ENCODE results near the gene DPEP1. TPM values are rescaled to one million over a fixed set of nuclear protein-coding genes. Genes with fewer than 3 reads are reported as not detected.
"Not testable (repeated sequence)": the region's sequence is repeated elsewhere in the genome, so short reads cannot be mapped to it uniquely, and the experiment has no call there.

DPEP1 gene
- total RNA-seq, 1 donor = not detected

DNA sequence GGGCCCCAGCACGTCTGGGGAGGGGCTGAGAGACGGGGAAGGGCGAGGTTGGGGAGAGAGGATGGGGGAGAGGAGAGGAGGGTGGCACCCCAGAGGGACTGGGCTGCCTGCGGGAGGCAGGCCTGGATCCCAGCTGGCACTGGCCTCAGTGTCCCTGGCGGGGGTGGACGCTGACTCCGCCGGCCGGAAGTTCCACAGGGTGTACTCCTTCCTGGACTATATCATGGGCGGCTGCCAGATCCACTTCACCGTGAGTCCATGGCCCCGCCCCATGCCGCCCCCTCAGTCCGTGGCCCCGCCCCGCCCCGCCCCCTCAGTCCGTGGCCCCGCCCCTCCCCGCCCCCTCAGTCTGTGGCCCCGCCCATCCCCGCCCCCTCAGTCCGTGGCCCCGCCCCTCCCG is 26.6 kb upstream of the DPEP1 start:
- no peaks in the 10 kb centered on the region for H3K27me3 ChIP-seq (ENCODE audit: insufficient read depth, low read length)
- no peaks in the 10 kb centered on the region for H3K4me1 ChIP-seq (ENCODE audit: insufficient read depth, low read length)
- H3K9me3 ChIP-seq (ENCODE audit: low read depth, low read length) = no peaks in the 10 kb centered on the region
- no peak overlapping the region for H3K4me3 ChIP-seq (ENCODE audit: low read length)

DNA sequence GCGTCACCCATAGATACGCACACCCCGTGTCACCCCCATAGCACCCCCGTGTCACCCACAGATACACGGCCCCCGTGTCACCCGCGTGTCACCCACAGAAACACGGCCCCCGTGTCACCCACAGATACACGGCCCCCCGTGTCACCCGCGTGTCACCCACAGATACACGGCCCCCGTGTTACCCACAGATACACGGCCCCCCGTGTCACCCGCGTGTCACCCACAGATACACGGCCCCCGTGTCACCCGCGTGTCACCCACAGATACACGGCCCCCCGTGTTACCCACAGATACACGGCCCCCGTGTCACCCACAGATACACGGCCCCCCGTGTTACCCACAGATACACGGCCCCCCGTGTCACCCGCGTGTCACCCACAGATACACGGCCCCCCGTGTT is 25.8 kb upstream of the DPEP1 start:
- not testable (repeated sequence) for H3K4me3 ChIP-seq (ENCODE audit: low read length); H3K4me1 ChIP-seq (ENCODE audit: insufficient read depth, low read length); H3K9me3 ChIP-seq (ENCODE audit: low read depth, low read length); H3K27me3 ChIP-seq (ENCODE audit: insufficient read depth, low read length)

DNA sequence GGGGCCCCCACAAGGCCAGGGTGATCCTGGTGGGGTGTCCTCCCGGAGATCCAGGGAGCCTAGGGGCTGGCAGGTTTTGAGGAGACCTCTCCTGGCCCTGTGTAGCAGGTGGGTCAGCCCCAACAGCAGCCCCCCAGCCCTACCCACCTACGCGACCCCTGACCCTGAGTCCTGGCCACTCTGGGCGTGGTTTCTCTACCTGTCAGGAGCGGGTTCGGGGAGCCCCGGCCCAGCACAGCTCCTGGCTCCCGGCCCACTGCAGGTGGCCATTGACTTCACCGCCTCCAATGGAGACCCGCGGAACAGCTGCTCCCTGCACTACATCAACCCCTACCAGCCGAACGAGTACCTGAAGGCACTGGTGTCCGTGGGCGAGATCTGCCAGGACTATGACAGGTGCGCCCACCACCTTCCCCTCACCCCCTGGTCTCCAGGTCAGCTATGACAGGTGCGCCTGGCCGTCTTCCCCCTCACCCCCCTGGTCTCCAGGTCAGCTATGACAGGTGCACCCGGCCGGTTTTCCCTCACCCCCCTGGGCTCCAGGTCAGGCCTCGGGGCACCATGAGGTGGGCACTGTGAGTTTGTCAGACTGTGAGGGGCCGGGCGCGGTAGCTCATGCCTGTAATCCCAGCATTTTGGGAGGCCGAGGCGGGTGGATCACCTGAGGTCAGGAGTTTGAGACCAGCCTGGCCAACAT is 24.9 kb upstream of the DPEP1 start:
- no peaks in the 10 kb centered on the region for H3K27me3 ChIP-seq (ENCODE audit: insufficient read depth, low read length)
- no peak overlapping the region for H3K4me3 ChIP-seq (ENCODE audit: low read length)
- H3K4me1 ChIP-seq (ENCODE audit: insufficient read depth, low read length) = peaks cover 3% of the 10 kb centered on the region
- H3K9me3 ChIP-seq (ENCODE audit: low read depth, low read length) = no peaks in the 10 kb centered on the region

DNA sequence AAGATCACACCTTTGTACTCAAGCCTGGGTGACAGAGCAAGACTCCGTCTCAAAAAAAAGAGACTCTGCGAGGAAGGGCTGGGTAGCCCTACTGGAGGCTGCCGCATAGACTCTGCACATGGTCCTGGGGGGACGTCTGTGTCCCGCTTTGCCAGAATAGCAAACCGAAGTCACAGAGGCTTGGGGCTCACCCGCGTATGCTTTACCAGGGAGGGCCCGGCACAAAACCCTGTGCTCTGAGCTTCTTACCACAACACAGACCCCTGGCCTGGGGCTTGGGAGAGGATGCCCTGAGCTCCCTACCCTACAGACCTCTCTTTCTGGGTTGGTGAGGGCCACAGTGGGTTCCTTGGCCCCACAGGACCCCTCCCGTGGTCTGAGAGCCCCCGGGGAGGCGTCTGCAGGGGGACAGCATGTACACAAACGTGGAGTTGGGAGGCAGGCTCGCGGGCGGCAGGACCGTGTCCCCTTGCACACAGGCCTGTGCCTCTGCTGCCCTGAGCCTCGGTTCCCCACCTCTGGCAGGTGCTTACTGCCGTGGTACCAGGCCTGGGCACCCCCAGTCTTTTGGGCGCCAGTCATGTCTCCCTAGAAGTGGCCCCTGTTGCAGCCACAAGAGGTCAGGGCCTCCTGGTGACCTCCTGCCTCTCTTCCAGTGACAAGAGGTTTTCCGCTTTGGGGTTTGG is 24.1 kb upstream of the DPEP1 start:
- H3K27me3 ChIP-seq (ENCODE audit: insufficient read depth, low read length) = no peaks in the 10 kb centered on the region
- no peak overlapping the region for H3K4me3 ChIP-seq (ENCODE audit: low read length)
- peaks cover 5% of the 10 kb centered on the region for H3K4me1 ChIP-seq (ENCODE audit: insufficient read depth, low read length)
- H3K9me3 ChIP-seq (ENCODE audit: low read depth, low read length) = no peaks in the 10 kb centered on the region

DNA sequence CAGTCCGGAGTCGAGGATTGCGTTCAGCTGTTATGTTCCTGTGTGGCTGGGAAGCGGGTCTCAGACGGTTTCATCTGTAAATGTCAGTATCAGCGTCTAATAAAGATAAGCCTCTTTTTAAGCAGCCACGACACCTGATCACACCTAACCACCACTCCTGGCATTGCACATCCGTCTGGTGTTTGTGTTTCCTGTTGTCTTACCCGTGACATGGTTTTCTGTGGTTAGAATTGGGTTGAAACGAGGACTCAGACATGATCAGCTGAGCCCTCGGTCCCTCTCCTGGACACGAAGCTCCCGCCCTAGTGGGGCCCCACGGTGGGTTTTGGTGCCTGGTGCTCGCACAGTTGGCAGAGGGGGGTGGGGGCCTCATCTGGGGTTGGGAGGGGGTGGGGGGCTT is 19.6 kb upstream of the DPEP1 start:
- H3K27me3 ChIP-seq (ENCODE audit: insufficient read depth, low read length) = no peaks in the 10 kb centered on the region
- H3K4me1 ChIP-seq (ENCODE audit: insufficient read depth, low read length) = peaks cover 5% of the 10 kb centered on the region
- no peaks in the 10 kb centered on the region for H3K9me3 ChIP-seq (ENCODE audit: low read depth, low read length)
- H3K4me3 ChIP-seq (ENCODE audit: low read length) = no peak overlapping the region

DNA sequence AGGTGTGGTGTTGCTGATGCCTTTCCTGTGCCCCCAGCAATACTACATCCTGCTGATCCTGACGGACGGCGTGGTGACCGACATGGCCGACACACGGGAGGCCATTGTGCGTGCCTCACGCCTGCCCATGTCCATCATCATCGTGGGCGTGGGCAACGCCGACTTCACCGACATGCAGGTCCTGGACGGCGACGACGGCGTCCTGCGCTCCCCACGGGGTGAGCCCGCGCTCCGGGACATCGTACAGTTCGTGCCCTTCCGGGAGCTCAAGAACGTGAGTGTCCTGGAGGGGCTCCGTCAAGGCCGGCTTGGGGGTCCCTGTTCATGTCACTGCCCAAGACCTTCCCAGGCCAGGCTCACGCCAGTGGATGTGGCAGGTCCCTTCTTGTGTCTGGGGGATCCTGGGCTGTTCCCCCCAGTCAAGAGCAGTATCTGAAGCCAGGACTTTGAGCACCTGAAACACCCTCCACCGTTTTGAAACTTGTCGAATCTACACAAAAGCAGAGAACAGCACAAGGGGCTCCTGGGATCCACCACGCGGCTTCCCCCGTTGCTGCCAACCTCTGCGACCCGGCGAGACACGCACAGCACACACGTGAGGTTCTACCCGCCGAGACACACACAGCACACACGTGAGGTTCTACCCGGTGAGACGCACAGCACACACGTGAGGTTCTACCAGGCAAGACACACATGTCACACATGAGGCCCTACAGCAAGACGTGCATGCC is 17.9 kb upstream of the DPEP1 start:
- no peaks in the 10 kb centered on the region for H3K27me3 ChIP-seq (ENCODE audit: insufficient read depth, low read length)
- no peaks in the 10 kb centered on the region for H3K9me3 ChIP-seq (ENCODE audit: low read depth, low read length)
- H3K4me3 ChIP-seq (ENCODE audit: low read length) = no peak overlapping the region
- H3K4me1 ChIP-seq (ENCODE audit: insufficient read depth, low read length) = peaks cover 5% of the 10 kb centered on the region

DNA sequence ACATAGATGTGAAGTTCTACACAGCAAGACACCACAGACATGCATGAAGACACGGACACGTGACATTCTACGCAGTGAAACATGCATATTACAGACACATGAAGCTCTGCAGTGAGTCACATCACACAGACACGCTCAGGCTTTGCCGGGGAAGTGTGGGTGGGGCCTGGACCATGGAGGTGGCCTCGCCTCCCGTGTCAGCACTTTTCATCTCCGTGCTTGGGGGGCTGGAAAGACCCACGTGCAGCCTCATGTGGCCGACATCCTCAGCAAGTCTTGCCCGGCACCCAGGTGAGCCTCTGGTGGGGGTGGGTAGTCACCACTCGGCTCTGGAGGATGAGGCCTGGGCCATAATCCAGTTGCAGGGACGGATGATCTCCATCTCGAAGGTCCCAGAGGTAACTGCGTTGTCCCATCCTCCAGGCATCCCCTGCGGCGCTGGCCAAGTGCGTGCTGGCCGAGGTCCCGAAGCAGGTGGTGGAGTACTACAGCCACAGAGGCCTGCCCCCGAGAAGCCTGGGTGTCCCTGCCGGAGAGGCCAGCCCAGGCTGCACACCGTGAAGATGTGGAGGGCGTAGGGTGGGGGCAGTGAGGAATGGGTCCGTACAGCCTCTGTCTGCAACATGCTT is 17.3 kb upstream of the DPEP1 start:
- Histone ChIP-seq H3K4me1 (ENCODE audit: insufficient read depth, low read length) (peaks cover 5% of the 10 kb centered on the region), H3K9me3 (ENCODE audit: low read depth, low read length) (no peaks in the 10 kb centered on the region), H3K27me3 (ENCODE audit: insufficient read depth, low read length) (no peaks in the 10 kb centered on the region), H3K4me3 (ENCODE audit: low read length) (no peak overlapping the region)

DNA sequence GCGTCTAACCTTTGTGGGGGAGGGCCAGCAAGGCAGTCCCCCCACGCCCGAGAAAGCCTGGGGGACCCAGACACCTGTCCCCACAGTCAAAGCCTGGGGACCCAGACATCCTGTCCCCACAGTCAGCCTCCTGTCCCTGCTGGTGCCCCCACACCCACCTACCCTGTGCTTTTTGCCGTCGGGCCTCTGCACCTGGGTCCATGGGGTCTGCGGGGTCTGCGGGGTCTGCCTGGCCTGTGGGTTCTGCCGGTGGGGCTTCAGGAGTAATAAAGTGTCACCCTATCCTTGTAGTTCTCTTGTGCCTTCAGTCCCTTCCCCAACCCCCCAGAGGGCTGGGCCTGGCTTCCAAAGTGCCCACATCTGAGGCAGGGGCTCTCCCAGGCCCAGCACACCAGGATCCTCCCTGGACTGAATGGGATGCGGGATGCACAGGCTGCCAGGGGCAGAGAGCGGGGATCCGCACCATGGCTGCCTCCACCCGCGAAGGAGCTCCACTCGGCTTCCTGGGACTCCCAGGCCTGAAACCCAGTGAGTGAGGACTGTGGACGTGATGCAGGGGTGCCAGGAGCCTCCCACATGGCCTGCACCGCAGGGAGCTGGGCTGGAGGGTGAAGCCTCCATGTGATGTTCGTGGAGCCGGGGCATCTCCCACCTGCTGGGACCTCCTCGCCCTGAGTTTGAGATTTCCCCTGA is 16.3 kb upstream of the DPEP1 start:
- no peaks in the 10 kb centered on the region for H3K27me3 ChIP-seq (ENCODE audit: insufficient read depth, low read length)
- H3K4me1 ChIP-seq (ENCODE audit: insufficient read depth, low read length) = peaks cover 5% of the 10 kb centered on the region
- no peaks in the 10 kb centered on the region for H3K9me3 ChIP-seq (ENCODE audit: low read depth, low read length)
- H3K4me3 ChIP-seq (ENCODE audit: low read length) = no peak overlapping the region

DNA sequence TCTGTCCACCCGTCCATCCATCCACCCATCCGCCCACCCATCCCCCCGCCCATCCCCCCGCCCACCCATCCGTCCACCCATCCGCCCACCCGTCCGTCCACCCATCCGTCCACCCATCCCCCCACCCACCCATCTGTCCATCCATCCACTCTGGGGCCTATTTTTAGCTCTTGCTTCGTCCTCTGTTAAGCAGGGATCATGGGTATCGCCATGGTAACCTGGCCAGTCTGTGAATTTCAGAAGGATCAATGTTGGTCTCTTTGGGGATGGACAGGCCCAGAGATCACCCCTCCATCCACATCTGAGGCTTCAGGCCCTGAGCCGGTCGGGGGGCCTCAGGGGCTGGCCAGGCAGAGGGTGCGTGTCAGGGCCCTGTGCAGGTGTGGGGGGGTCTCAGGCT is 15.2 kb upstream of the DPEP1 start:
- Histone ChIP-seq H3K9me3 (ENCODE audit: low read depth, low read length) (no peaks in the 10 kb centered on the region), H3K27me3 (ENCODE audit: insufficient read depth, low read length) (no peaks in the 10 kb centered on the region), H3K4me1 (ENCODE audit: insufficient read depth, low read length) (peaks cover 15% of the 10 kb centered on the region), H3K4me3 (ENCODE audit: low read length) (no peak overlapping the region)

DNA sequence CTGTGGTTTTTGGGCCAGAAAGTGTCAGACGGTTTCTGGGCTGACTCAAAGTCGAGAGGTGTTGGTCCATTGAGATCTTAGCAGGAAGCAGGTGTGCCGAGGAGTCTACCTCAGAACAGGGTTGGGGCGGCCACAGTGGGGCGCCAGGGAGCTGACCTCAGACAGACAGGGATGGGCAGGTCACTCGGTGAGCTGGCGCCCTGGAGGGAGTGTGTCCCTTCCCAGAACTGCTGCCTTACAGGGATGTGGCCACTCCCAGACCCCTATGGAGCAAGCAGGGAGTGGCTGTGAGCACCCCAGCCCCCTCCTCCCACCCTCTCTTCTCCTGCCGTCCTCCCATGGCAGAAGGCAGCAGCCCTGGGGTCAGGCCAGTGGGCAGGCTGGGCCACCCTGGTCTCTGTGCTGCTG is 14.0 kb upstream of the DPEP1 start:
- Histone ChIP-seq H3K4me1 (ENCODE audit: insufficient read depth, low read length) (peaks cover 10% of the 10 kb centered on the region), H3K27me3 (ENCODE audit: insufficient read depth, low read length) (no peaks in the 10 kb centered on the region), H3K4me3 (ENCODE audit: low read length) (no peak overlapping the region), H3K9me3 (ENCODE audit: low read depth, low read length) (no peaks in the 10 kb centered on the region)

DNA sequence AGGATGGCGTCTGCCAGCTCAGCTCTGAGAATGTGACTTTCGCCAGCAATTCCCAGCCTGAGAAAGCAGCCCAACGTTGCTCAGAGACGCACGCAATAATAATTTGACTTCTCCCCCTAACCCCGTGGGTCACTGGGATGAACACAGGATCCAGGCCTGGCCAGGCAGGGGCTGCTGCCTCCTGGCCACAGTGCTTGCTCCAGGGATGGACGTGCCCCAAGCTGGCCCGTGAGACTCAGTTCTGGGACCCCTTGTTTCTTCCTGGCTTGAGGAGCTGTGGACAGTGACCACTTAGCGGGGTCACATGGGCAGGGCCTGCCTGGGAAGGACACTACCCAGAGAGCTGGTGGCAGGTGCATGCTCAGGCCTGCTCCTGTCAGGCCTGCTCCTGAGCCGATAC is 13.5 kb upstream of the DPEP1 start:
- H3K9me3 ChIP-seq (ENCODE audit: low read depth, low read length) = no peaks in the 10 kb centered on the region
- H3K4me3 ChIP-seq (ENCODE audit: low read length) = no peak overlapping the region
- no peaks in the 10 kb centered on the region for H3K27me3 ChIP-seq (ENCODE audit: insufficient read depth, low read length)
- peaks cover 10% of the 10 kb centered on the region for H3K4me1 ChIP-seq (ENCODE audit: insufficient read depth, low read length)

DNA sequence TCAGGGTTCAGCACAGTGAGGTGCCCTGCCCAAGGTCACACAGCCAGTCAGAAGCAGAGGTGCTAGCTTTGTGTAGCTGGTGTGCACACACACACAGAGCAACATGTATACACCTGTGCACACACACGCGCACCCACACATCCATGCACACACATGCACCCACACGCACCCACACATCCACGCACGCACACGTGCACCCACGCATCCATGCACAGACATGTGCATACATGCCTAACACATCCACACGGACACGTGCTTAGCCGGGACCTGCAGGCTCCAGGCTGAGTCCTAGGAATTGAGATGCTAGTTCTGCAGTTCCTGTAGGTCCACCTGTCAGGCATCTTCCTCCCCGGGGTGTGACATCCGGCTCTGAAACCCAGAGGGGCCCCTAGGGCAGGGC is 13.0 kb upstream of the DPEP1 start:
- no peaks in the 10 kb centered on the region for H3K27me3 ChIP-seq (ENCODE audit: insufficient read depth, low read length)
- no peaks in the 10 kb centered on the region for H3K9me3 ChIP-seq (ENCODE audit: low read depth, low read length)
- peaks cover 10% of the 10 kb centered on the region for H3K4me1 ChIP-seq (ENCODE audit: insufficient read depth, low read length)

DNA sequence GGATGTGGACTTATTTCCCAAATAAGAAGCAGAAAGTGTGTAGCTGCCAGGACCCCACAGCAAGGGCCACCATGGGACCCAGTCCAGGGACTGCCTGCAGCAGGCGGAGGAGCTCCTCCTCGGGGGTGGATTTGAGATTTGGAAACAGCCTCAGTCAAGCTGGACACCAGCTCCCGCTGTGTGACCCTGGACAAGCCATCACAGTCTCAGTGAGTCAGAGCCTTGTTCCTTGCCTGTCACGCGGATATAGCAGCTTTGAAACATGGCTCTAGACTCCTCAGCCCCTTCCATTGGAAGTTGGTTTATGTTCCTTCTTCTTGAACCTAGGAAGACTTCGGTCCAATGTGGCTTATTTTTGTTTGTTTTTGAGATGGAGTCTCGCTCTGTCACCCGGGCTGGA is 12.5 kb upstream of the DPEP1 start:
- Histone ChIP-seq H3K9me3 (ENCODE audit: low read depth, low read length) (no peaks in the 10 kb centered on the region), H3K27me3 (ENCODE audit: insufficient read depth, low read length) (no peaks in the 10 kb centered on the region), H3K4me1 (ENCODE audit: insufficient read depth, low read length) (peaks cover 10% of the 10 kb centered on the region), H3K4me3 (ENCODE audit: low read length) (no peak overlapping the region)

More for the DNA sequence above, 13.0 kb upstream of the DPEP1 start:
- H3K4me3 ChIP-seq (ENCODE audit: low read length) = no peak overlapping the region

DNA sequence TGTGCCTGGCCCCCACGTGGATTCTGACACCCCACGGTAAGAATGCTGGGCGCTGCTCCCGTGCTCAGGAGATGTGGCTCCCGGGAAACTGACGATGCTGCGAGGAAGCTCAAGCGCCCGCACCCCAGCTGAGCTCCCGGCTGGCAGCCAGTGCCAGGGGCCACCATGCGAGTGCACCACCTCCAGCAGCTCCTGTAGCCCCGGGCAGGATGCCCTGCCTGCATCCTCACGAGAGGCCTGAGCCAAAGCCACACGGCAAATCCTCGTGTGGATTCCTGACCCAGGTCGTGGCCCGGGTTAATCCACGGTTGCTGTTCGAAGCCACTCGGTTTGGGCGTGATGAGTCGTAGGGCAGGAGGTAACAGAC is 11.6 kb upstream of the DPEP1 start:
- Histone ChIP-seq H3K27me3 (ENCODE audit: insufficient read depth, low read length) (no peaks in the 10 kb centered on the region), H3K4me1 (ENCODE audit: insufficient read depth, low read length) (peaks cover 10% of the 10 kb centered on the region), H3K4me3 (ENCODE audit: low read length) (no peak overlapping the region), H3K9me3 (ENCODE audit: low read depth, low read length) (no peaks in the 10 kb centered on the region)
